ENCODE measurements around the gene PYGM. TPM values are rescaled to one million over a fixed set of nuclear protein-coding genes. Genes with fewer than 3 reads are reported as not detected.

Gene PYGM
- total RNA-seq: 45.7 TPM

DNA sequence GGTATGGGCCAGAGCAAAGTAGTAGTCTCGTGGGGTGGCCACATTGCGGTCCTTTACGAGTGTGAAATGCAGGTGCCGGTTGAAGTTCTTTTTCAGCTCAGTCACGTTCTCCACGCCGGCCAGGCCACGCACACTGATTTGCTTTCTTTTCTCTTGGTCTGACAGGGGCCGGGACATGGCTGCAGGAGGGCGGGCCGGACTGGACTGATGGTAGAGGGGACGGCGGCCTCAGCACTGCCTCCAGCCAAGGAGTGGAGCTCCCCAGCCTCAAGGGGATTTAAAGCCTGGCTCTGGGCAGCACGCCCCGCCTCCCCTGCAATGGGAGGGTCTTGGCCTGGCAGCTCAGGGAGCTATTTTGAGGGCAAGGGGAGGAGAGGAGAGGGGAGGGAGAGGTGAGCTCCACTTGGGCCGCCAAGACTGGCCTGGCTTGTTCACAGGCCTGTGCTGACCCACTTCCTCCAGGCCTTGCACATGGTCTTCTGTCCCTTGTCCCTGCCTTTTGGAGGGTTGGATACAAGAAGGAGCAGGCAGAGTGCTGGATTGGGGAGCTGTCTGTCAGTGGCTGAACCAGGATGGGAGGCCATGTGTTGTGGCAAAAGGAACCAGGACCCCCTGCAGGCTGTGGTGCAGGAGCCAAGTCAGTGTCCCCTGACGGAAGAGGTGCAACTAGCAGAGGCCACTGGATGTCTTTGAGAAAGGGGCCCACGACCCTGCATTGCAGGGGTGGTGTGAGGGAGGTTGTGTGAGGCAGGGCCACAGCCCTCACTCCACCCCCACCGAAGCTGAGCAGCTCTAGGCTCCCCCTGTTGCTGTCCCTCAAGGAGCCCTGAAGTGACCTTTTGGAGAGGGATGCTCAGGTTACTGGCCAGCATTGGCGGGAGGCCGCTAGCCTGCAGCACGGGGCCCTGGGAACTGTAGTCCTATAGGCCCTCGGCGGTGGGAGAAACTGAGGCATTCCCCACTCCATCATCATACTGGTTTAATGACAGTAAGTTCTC, at the start of gene PYGM:
Gene PYGM, minus strand, starts transcription at position 253 of the 998 bp plus-strand sequence. Its CDS starts 76 bp downstream, at position 177.
- peak; percentile 59 for DNase-seq

DNA sequence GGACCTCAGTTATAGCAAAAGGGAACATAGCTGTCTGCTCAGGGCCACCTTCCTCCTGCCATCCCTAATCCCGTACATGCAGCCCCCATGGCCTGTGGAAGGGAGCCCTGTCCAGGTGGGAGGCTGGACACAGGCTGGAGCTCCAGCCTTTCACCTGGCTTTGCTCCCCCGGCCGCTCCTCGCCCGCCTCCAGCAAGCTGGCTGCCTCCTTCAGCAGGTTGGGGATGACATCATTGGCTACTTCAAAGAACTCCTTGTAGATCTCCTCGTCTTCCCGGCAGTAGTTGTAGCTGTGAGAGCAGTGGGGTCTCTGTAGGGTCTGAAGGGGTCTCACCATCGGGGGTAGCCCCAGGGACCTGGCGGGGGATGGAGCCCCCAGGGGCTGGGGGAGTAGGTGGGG, 45.7 kb upstream of the PYGM start:
- DNase-seq: no peak

DNA sequence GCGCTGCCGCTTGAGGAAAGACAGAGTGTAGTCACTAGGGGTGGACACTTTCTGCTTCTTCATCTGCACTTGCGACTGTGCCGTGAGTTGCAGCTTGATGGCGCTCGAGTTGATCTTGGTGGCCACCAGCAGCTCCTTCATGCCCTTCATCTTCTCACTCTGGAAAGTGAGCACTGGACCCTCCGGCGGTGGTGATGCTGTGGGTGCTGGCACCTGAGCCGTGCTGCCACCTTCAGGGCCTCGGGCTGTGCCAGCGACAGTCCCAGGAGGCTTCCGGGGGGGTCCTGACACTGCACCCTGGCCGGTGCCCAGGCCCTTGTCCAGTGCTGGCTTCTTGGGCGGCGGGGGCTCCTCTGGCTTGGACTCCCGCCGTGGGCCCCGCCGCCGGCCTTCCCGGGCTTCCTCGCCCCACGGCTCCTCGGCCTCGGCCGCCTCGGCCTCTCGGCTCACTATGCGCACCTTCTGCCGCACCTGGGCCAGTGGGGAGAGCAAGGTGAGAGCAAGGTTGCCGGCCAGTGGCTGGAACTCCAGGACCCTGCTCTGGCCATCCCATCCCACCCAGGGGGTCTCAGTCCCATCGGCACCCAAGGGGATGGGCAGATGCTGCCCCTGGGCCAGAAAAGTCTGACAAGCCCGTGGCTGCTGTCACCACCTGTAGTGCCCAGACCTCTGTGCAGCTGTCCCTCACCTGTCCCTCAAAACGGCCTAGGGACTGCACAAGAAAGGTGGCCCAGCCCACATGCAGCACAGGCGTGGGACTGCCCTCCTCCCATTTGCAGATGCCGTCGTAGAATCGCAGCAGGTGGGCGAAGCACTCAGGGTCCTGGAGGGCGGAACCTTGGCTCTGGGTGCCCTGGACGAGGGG, 44.8 kb upstream of the PYGM start:
- no peak for DNase-seq

DNA sequence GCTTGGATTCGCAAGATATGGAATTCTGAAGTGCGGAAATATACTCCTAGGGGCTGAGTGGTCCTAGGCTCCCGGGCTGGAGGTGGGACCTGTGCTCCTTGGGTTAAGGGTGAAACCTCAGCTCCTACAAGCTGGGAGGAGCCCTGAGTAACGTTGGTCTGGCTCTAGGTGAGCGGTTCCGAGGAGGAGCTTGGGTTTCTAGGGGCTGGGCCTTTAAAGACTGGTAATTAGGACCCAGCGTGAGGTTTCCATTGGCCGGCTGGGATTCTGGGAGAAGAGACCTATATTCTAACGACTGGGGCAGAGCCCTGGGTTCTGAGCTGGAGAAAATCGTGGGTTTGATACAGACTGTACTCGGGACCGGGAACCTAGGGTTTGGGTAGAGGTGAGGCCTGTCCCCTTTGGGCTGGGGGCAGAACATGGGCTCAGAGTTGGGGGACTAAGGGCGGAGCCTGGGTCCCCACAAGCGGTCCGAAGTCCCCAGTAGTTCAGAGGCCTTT, 44.1 kb upstream of the PYGM start:
- DNase-seq: no peak

DNA sequence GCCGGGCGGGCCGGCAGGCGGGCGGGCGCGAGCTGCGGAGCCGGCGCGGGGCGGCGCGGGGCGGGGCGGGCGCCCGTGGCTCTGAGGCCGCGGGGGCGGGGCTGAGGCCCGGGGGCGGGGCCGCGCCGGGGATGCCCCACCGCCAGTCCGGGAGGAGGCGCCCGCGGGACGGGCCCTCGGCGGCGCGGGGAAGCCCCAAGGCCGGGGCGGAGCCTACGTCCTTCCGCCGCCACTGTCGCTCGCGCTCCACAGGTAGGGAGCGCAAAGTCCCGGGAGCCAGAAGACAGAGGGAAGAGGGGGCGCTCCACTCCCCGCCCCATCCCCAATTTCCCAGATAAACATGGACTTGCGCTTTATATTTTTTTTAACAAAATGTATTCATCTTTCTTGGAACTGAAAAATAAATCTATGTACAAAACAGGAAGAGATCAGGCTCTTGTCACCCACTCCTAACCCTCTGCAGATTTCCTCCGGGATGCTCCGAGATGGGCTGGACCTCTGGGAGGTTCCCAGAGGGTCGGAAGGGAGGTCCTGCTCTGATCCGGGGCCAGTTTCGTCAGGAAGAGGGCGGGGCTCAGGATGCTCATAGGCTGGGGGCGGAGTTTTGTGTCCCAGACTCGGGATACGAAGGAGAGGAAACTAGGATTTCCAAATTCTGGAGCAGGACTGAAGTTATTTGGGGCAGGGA, 43.5 kb upstream of the PYGM start, which contains the start of gene MAP4K2:
Gene MAP4K2, minus strand, starts transcription at position 57 of the 688 bp plus-strand sequence. CDS start 65 bp downstream, outside the sequence.
- DNase-seq: peak; percentile 46

DNA sequence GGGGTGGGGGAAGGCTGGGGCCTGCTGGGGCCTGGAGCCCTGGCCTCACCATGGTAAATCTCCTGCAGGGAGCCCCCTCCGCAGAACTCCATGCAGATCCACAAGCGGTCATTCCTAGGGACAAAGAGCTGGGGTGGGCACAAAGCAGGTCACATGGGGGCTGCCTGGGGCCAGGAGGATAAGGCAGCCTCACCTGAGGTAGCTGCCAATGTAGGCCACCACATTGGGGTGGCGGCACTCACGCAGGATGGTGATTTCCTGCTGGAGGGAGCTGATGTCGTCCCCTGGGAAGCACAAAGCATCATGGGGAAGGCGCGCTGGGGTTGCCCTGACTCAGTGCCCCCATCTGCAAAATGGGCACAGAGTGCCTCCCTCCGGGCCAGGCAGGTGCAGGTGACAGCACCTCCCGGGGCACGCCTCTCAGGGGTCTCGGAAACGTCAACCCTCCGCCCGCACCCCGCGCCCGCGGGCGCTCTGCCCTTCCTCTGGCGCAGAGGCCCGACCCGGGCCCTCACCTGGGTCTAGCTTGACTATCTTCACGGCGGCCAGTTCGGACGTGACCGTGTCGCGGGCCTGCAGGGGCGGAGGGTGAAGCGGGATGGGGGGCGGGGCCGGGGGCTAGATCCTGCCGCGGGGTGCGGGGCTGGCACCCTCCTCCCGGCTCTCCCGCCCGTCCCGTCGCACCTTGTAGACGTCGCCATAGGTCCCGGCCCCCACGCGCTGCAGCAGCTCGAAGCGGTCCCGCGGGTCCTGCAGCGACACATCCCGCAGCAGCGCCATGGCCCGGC, 42.8 kb upstream of the PYGM start:
- no peak for DNase-seq

DNA sequence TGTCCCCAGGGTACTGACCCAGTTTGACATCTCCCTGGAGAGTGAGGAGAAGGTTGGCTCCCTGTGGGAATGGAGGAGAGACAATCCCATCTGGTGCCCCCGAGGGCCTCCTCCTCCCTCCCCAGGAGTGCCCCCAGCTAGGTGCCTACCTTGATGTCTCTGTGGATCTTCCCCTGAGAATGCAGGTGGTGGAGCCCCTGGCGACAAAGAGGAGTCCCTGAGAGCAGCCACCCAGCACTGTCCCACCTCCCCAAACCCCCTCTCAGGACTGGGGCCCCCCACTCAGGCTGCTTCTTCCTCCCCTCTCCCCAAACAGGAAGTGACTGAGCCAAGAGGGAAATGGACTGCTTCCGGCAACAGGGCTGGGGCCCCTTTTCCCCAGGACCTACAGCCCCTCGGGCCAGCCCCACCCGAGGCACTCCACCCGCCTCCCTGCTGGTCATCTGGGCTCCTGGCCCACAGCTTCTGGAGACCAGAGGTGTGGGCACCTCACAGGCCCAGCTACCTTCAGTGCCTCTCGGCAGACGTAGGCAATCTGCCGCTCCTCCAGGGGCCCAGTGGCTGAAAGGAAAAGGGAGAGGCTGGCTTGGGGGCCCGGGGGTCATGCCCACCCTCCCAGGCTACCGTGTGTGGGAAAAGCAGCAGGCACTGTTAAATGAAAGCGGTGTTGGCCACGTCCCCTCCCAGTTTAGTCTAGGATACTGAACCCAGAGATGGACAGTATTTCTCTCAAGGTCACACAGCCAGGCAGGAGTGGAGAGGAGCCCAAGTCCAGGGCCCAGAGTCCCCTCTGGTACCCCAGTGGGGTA, 42.0 kb upstream of the PYGM start:
- DNase-seq: no peak

DNA sequence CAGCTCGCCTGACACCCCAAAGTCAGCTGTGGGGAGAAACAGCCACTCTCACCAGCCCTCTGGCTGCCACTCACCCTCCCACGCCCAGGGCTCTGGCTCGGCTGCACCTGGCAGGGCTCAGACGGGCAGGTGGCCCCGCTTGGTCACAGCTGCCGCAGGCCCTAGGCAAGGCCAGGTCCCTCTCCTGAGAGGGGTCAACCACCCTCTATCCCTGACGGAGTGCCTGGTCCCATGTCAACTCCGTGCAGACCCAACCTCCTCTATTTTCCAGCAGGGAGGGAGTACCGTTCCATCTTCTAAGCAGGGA, 41.3 kb upstream of the PYGM start:
- no peak for DNase-seq

DNA sequence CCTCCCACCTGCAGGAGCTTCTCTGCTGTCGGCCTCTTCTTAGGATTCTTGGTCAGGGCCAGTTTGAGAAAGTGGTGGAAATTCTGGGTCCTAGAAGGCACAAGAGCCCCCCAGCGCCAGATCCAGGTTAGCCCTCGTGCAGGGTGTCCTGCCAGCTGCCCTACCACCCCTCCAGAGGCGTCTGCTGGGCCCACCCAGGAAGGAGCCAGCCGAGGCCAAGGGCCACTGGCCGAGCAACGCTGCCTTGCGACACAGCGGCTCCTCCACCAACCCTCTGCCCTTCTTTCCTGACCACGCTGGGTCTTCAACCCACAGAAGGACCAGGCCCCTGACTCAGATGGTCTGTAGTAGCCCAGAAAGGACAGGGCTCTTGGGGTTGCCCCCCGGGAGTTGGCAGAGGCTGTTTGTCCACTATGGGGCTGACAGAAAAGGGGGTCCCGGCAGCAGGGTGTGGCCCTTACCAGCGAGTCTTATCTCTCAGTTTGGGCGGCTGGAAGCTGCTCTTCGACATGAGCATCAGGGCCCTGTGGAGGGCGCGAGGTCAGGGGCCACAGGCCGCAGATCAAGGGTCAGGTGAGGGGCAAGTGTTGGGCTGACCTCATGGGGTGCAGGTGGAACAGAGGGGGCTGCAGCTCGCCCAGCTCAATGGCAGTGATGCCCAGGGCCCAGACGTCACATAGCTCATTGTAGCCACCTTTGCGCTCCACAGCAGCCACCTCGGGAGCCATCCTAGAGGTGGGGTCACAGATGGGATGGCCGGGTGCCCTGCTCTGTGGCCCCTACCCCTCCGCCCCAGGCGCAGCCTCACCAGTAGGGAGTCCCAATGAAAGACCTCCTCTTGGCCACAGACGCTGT, 40.8 kb upstream of the PYGM start:
- no peak for DNase-seq

DNA sequence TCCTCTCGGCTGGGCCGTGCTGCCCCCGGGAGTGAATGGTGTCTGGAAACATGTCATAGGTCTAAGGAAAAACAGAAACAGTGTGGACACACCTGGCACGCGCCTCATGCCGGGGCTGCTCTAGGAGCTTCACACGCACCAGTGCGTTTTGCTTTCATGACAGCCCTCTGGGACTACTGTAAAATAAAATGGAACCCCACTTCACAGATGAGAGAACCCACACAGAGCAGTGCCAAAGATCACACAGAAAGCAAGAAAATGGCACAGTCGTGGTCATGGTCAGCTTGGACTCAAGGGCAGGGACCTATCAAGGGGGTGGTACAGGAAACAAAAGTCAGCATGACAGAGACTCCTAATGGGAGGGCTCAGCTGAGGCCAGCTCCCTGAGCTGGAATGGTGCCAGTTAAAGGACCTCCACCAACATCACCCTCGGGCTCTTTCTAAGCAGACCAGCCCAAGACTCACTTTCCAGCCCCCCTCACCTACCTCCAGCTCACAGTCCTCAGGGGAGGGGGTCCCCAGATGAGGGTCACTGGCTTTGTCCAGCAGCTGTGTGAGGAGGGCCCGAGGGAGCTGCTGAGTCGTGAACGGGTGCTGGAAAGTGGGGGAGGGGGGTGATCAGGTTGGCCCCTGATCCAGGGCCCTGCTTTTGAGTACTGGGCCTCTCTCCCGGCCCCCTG, 40.0 kb upstream of the PYGM start:
- no peak for DNase-seq

DNA sequence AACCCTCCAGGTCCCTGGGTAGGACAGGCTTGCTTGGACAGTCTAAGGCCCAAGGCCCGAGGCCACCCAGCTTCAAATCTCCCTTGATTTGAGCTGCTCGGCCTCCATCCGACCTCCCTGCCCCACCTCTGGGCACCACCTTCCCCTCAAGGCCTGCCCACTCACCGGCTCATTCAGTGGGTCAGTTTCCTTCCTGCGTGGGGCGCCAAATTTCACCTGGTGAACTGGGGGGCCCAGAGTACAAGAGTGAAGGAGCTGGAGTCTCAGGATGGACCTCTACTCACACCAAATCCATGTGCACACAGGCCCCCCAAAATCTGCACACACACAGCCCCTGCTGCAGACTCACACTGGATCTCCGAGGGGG, 39.5 kb upstream of the PYGM start:
- no peak for DNase-seq

DNA sequence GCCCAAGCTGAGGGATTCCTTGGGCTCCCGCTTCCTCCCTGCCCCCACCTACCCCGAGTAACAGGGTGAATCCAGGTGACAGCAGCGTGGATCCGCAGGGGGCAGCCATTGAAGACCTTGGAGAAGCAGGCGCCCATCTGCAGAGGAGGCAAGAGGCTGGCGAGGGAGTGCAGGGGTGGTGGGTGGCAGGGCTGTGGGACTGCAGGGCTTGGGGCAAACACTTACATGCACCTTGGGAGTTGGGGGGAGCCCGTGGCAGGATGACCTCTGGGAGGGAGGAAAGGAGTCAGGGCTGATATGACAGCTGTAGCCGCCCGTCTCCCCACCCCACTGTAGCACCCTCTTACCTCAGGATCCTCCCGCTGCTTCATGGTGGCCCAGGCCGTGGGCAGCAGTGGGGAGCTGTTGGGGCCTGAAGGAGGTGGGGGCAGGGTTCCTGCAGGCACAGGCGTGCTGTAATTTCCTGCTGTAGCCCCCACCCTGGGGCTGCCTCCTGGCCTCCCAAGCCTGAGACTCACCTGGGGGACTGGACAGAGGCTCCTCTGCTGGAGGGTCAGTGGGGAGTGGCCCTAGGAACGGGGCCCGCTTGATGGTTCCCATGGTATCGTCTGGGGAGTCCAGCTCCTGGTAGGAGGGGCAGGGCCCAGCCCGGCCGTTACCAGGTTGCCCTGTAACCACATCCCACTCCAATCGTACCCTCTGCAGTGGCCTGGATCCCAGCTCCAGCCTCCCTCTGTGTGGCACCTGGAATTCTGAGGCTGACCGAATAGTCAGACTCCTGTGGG, 37.2 kb upstream of the PYGM start:
- DNase-seq: no peak

DNA sequence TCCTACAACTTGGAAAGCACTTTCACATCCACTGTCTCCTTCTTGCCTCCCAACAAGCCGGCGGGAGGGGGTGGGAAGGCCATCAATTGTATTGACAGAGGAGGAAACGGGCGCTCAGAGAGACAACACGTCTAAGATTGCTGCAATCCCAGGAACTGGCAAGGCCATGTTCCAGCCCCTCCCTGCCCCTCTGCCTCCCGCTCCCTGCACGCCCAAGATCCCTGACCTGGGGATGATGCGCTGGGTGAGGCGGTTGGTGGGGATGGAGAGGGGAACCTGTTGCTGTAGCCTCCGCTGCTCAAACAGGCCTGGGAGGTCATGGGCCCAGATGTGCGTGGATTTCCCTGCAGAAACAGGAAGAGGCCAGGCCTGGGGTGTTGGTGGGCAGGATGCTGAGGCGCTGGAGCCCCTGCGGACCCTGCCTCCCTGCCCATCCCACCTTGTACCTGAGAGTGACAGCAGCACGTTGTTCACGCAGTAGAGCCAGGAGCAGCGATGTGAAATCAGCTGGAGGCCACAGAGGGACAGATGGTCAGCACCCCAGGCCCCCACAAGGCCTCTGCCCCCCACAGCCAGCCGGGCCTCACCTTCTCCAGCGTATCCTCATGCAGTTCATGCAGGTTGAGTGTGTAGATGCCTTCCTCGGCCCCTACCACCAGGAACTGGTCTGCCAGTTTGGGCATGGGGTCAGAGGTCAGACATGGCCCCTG, 36.4 kb upstream of the PYGM start:
- DNase-seq: no peak

DNA sequence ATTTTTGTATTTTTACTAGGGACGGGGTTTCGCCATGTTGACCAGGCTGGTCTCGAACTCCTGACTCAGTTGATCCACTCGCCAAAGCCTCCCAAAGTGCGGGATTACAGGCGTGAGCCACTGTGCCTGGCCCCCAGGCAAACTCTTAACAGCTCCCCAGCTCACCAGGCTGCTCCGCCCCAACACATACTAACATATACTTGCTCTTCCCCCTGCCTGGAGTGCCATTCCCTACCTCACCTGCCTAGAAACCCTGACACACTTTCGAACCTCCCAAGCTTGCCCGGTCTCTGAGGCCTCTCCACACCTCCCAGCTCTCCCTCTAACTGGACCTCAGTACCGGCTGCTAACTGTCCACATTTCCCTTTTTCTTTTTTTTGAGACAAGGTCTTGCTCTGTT, 34.8 kb upstream of the PYGM start:
- DNase-seq: no peak

DNA sequence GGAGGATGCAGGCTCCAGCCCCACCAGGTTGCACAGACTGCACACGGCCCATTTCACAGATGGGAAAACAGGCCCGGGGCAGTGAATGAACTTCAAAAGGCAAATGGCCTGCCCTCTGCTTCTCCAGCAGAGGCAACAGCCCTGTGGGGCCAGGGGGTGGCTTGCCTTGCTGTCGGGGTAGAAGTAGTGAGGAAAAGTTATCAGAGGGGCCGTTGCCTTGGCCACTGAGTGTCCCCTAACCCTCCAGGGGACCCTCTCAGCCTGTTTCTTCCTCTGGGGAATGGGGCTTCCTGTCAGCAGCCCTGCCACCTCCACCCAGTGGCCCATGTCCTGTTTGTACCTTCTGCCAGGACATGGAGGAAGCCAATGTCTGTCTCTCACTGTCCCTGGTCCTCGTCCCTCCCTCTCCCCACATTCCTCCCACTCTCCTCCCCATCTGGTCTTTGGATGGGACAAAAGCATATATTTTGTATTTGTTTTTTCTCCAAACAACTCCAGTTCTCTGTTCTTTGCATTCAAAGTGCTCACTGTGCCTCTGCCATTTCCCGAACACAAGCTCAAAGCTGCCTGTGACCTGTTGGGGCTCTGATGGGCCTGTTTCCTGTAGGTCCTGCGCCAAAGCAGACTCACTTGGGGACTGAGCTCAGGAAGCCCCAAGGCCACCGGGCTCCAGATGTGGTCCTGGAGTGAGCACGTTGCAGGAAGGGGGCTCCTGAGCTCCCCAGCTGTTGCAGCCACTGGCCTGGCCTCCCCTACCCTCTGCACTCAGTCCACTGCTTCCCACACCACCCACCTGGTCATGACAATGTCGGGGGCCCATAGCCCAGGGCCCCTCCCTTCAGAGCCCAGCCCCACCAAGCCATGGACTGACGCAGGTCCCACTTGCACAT, 33.7 kb upstream of the PYGM start:
- DNase-seq: no peak

DNA sequence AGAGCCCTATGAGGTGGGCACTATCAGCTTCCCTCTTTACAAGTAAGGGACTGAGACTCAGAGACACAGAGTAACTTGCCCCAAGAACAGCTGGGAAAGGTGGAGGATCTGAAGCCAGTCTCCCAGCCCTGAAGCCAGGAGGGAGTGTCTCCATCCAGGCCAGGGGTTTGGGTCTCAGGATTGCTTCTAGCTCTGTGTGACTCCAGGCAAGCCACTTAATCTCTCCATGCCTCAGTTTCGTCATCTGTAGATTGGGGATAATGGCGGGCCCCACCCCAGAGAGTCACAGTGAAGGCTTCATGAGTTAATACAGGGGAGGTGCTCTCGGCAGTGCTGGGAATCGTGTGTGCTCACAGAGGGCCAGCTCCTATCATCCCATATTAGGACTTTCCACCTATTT, 32.7 kb upstream of the PYGM start:
- no peak for DNase-seq

All from skin of body (tissue), 2 donors.